Endometrial microvascular endothelial cells (primary cell): ENCODE measurements around the gene BLACAT1. TPM values are rescaled to one million over a fixed set of nuclear protein-coding genes. Genes with fewer than 3 reads are reported as not detected.

Experiments
- in situ Hi-C: cut with HindIII; loops from 2 replicates; pipeline ENCODE4 v1.10.0; 2017; ENCODE audit warnings: low sequenced_read_pairs, low pct_unique_long_range_greater_than_20kb; ENCODE audit errors: inconsistent ontology term
- total RNA-seq: library from RNA; depleted of rRNA; stranded (reverse); fragments of >200 nt; gene quantifications from one replicate; pipeline ENCODE4 v1.2.3, GENCODE V29; 2015; ENCODE audit errors: inconsistent ontology term

The BLACAT1 gene
- not detected for total RNA-seq

DNA sequence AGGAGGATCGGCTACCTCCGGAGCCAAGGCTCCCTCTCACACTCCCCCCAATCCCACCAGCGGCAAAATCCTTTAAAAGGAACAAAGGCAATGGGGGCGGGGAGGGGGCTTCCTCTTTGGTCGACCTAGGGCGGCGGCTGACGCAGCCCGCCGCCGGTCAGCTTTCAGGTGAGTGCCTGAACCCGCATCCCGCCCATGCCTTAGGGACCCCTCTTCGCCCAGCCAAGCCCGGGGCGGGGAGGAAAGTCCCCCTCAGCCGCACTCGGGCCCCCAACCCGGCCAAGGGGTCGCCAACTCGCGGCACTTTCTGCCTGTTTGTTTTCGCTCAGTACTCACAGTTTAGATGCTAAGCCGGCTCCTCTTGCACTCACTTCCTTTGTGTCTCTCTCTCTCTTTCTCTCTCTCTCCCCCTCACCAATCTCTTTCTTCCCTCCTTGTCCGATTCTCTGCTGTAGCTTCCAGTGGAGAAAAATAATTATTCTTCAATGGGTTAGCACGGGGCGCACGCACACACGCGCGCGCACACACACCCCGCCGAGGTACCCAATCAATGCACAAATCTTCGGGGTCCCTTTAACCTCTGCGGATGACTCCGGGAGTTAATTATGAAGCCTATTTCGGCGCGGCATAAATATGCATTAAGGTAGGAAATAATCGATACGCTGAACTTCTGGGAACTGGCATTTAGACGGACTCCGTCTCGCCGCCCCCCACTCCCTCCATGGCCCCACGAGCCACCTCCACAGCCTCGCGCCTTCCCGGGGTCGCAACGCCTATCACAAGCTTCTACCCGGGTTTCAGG, at the start of gene BLACAT1:
BLACAT1 (minus strand) TSS at position 465 of the 802 bp plus-strand sequence.
- in situ Hi-C loops: no loop called here

DNA sequence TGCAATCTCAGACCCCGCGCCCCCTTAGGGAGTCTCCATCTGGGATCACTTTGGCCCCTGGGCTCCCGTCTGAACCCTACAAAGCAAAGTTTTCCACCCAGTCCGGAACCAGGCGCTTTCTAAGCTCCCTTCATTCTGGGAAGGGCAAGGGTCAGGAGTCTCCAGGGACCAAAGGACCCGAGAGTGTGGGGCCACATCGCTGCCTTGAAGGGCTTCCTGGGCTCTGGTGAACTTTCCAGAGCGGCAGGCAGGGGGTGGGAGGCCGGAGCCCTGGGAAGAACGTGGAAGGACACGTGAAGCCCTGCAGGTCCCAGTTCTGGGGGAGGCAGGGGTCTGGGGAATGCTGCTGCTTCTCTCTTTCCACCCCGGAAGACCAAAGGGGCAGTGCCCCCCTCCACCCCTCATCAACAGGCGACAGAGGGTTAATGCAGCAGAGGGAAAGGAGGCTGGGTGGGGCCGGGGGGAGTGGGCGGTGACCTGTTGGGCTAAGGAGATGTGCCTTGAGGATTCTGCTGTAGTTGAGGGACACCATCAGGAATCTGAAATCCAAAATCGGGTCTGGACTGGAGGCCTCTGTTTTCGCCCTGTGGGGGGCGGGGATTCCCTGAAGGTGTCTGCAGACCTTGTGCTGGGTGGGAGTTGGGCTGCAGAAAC, 49.4 kb upstream of the BLACAT1 start:
- in situ Hi-C loops: no loop called here

DNA sequence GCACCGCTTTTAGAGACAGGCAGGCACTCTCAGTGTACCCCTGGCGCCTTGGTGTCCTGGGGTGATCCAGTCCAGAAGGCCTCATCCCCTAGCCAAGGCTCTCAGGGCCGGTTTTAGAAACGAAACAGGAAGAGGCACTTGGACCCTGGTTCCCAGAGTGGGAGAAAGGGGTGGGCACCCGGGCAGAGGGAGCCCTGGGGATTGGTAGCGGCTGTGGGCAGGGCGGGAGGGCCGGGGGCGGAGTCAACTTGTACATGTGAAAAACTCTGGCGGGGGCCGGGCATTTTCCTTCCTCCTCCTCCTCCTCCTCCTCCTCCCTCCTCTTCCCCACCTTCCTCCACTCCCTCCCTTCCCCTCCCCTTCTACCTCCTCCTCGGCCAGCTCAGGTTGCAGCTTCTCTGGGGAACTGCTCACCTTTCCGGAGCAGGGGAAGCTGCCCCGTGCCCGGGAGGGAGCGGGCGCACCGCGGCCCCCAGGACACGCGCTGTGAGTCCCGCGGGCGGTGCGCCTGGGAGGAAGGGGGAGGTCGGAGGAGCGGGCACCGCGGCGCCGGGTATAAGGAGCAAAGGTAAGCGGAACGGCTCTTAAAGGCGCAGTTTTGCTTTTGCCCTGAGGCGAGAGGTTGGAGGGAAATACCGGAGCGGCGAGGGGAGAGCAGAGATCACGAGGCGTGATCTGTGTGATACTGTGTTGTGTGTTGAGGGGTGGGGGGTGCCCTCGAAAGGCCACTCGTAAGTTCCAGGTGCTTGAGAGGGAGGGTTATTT, 48.6 kb upstream of the BLACAT1 start, which contains the start of gene CDK18:
CDK18 (plus strand) TSS at position 359 of the 765 bp plus-strand sequence. CDS start 18,499 bp downstream, outside the sequence.
- in situ Hi-C loops: no loop called here

DNA sequence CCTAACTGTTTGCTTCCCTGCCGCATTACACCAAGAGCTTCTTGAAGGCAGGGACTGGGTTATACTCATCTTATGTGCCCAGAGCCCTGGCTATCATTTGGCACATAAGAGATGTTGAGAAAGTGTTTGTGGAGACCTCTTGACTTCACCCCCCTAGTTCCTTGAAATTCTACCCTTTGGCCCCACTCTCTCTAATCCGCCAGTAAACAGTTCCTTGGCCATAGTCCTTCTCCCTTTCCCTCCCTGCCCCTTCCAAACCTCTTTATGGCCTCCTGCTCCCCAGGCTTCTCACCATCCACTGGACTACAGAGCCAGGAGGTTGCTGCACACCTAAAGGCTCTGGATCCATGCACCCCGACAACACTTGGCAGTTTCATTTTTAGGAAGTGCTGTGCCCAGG, 47.1 kb upstream of the BLACAT1 start:
- in situ Hi-C loops: no loop called here

DNA sequence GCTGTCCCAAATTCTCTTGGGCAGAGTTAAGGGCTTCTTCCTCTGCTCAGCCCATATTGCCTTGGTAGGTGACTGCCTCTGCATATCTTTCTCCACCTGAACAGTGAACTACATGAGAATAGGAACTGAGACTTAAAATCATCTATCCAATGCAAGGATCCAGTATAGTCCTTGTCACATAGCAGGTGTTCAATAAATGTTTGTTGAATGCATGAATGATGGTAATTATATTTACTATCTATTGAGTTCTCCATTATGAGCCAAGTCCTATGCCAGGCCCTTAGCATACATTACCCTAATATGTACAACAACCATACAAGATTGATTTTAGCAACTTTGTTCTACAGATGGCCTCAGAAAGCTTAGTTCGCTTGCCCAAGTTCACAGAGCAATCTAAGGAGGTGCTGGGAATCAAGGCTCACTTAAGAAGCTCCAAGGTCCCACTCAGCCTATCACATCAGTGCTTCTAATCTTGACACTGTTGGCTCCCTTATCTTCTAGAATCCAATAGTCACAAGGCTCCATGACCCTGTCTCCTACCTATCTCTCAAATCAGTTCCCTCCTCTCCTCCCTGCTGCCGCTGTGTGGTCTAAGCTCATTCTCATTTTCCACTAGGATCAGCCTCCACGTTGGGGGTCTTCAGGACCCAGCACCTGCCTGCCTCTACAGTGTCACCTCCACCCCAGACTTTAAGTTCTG, 46.4 kb upstream of the BLACAT1 start:
- in situ Hi-C loops: no loop called here

DNA sequence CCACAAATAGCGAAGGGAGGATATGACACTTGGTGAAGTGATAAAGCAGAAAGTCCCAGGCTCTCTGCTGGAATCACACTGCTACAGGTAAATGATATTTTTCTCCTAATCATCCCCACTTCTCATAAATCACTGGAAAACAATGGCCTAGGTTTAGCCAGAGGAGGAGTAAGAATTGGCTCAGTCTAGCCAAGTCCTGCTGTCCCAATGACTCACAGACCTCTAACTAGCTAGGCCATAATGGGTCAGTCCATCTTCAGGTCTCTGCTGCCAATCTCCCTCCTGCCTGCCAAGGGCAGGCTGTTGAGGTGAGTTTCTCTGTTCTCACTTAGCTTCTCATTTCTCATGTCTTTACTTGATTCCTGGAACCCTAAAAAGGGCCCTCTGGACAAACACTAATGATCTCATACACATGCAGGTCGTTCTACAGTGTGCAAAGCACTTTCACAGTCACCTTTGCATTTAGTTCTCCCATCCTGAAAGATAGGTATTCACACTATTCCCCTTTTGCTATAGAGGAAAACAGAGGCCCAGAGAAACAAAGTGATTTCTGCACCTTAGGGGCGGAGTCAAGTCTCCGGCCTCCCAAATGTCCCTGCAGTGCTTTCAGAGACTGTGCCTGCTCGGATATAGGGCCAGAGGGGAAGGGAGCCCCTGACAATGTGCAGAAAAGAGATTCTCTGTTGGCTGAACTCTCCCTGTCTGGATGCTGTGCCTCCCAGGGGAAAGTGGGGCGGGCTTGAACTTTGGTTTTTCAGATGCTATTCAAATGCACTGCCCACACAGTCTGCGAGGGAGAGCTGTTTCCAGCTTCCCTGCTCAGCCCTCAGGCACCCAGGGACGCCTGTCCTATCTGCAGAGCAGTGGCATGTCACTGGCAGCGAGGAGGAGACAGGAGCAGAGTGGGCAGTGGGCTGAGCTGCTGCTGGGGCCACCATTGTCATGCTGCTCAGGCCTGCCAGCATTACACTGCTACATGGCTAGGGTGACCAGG, 44.7 kb upstream of the BLACAT1 start:
- in situ Hi-C loops: no loop called here

DNA sequence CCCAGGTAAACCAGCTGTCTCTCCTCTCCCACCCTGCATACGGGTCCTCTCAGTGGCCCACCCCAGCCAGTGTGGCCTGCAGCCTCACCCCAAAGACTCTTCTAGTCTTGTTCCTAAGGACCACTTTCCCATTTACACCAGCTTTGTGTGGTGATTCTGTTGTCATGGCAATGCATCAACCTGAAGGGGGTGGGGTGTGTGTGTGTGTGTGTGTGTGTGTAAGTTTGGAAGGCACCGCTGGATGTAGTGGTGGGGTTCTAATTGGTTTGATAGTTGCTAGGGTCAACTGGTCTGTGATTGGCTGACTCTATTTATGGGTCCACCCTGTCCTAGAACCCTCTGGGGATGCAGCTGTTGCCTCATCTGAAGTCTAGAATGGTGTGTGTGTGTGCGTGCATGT, 43.9 kb upstream of the BLACAT1 start:
- in situ Hi-C loops: no loop called here

DNA sequence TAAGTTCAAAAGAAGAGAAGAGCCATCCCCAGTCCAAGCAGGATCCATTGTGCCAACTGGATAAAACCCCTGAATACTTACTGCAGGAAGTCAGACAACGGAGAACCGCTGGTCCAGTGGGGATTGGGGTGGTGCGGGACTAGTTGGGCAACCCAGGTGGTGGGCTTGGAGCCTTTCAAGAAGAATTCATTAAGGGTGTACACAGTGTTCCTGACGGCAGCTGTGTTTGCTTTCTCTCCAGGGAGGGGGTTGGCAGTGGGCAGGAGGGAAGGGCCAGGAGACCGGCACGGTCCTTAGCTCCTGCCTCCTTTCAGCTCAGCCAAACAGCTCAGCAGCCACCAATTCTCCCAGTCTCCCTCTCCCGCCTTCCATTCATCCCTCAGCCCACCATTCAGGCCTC, 41.5 kb upstream of the BLACAT1 start:
- in situ Hi-C loops: no loop called here

DNA sequence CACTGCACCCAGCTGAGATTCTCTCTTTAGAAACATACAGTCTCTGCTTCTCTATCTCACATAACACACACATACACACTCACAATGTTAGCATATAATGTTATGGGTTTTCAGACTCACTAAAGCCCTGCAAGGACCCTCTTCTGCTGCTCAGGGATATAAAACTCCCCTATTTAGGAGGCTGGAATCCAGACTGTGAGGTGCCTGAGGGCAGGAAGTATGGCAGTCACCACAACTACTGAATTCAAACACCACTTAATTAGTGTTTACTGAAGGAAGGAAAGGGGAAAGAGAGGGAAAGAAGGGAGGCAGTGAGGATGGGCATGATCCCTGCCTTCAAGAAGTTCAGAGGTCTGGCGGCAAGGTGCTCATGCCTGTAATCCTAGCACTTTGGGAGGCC, 40.8 kb upstream of the BLACAT1 start:
- in situ Hi-C loops: no loop called here

DNA sequence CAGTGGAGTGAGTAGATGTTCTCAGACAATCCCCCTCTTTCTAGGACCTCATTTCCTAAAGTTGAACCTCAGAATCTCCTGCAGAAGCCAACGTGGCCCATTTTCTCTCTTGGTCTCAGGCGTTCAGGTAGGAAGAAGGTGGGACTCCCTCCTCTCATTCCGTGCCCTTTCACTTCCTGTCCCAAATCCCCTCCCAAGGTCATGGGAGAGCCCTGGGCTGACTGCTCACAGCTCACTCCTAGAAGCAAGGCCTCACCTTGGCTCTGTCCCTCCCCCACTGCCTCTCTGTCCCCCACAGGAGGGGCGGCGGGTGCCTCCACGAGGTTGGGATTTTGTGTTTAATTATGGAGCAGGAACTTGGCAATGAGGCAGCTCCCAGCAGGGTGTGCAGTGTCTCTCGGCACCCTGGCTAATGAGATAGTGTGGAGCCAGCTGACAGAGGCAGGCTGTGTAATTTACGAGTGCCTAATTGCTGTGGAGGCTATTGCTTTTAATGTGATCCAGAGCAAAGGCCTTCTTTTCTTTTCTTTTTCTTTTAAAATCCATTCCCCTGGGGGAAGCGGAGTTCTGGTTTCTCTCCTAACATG, 39.5 kb upstream of the BLACAT1 start:
- in situ Hi-C loops: no loop called here

DNA sequence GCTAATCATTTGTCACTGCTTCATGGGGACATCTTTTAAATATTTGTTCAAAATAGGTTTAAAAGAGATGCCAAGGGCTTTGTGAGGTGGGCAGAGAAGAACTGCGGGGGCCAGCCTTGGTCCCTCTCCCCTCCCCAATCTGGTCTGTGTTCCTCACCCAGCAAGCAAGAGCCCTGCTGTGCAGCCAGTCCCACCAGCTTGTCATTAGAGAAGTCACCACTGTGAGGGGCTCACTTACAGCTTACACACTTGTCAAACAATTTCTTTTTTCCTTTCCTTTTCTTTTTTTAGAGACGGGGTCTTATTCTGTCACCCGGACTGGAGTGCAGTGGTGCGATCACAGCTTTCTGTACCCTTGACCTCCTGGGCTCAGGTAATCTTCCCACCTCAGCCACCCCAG, 38.3 kb upstream of the BLACAT1 start:
- in situ Hi-C loops: no loop called here

DNA sequence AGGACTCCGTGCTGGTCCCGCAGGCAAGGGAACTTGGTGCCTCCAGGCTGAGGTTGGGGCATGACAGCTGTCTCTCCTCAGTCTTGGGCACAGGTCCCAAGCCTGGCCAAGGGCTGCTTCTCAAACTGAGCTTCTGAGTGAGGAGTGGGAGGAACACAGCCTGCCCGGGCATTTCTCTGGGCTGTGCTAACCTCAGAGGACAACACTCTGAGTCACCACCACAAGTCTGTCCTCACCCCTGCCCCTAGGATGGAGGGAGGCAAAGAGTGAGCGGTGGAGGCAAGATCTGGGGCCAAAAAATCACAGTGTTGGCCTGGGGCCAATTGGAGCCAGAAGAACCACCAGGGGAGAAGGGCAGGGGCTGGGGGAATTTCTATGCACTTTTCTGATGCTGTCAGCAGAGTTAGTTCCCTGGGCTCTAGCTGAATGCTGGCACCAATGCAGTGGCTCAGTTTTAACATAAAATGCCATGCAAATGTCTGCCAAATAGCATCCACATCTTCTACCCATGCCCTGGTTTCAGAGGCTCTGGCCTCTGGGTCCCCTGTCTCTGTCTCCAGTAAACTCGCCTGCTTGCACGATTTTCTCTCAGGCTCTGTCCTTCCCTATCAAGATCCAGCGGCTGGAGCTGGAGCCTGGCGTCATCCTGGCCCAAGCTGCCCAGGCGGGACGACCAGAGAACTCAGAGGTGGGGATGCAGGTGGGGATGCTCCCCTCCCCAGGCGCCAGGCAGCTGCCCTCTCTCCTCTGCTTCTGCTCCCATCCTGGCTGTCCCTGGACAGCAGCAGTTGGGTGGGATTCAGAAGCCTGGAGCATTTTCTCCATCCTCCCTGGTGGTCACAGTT, 37.6 kb upstream of the BLACAT1 start:
- in situ Hi-C loops: no loop called here

DNA sequence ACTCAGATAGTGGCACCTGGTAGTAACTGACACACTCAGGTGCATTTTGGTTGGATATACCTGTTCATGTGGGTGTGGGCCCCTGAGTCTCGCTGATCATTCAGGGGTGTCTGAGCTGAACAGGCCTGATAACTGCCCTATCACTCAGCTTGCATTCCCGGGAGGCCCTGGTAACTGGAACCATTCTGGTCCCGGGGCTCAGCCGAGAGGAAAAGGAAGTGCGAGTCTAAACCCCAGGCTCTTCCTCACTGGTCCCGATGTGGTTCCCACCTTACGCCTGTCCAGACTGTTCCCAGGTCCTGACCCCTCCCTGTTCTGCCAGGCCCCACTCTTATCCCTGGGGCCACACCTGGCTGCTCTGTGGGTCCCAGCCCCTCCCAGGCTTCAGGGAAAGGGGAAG, 36.9 kb upstream of the BLACAT1 start:
- in situ Hi-C loops: no loop called here

DNA sequence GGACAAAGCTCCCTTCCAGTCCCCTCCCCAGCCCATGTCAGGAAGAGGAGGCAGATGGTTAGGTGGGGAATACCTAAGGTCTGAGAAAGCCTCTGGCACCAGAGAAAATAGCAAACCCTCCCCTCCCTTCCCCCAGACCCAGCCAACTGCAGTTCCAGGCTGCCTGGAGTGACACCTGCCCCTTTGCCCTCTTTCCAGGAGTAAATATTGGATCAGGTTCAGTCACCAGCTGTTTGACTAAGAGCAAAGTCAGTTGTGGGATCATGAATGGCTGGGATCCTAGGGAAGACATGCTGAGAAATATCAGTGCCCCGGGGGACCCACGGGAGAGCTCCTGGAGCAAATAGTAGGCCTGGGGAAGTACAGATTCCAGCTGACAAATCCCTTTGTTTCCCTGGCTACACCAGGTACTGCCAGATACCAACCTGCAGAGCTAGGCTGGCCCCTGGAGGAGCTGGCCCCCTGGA, 36.4 kb upstream of the BLACAT1 start:
- in situ Hi-C loops: no loop called here

DNA sequence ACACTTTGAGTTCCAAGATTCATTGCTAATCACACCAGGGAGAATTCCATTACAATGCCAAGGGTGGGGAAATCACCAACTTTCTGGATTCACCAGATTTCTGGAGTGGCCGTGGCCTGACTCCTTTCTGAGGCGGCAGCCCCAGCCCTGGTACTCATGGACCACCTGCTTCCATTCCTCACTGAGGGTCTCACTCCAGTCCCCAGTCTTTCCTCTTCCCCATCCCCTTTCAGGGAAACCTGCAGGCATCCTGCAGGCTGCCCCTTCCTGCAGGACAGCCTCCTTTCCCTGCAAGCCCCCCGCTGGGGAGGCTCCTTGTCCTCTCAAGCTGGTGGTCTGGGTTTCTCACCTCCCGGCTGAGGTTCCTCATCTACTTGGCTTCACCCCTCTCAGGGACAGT, 35.9 kb upstream of the BLACAT1 start:
- in situ Hi-C loops: no loop called here

DNA sequence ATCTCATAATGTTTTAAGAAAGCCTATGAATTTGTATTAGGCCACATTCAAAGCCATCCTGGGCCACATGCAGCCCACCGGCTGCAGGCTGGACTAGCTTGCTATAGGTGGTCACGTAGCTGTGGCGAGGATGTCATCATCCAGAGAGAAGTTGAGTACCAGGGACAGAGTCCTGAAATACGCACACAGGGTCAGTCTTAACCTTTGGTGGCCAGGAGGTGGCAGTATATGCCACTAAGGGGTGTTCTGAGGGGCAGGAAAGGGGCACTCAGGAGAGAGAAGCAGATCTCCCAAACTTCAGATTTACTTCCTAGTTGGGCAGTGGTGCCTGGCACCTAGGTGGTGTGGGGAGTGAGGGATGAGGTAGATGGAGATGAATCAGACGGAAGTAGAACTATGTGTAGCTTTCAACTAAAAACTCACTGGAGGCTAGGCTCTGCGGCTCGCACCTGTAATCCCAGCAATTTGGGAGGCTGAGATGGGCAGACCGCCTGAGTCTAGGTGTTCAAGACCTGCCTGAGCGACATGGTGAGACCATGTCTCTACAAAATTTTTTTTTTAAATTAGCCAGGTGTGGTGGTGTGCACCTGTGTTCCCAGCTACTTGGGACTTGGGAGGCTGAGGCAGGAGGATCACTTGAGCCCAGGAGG, 32.4 kb upstream of the BLACAT1 start:
- in situ Hi-C loops: no loop called here
